MM.1S (cell line): ENCODE measurements around the gene TRAP1.
A peak's percentile ranks its signal among the peaks of the same experiment; 100 is the strongest.

Source experiments
- DNase-seq: peaks from one replicate; pipeline ENCODE4 v3.0.0-alpha.2; 2015
- H2AFZ ChIP-seq: fragments of 300-600 bp; sonication (generic); 2 replicates; pipeline ENCODE4 v1.6.0; 2016; ENCODE audit warnings: antibody characterized with exemption, low read length
- H3F3A ChIP-seq: fragments of 300-600 bp; sonication (generic); 2 replicates; pipeline ENCODE4 v1.6.1; 2016; ENCODE audit warnings: mild to moderate bottlenecking, antibody characterized with exemption, low read length, moderate library complexity, mixed read lengths; ENCODE audit not compliant: insufficient read depth
- H3K27ac ChIP-seq: fragments of 300-600 bp; sonication (generic); 2 replicates; pipeline ENCODE4 v1.5.1; 2016; ENCODE audit warnings: mild to moderate bottlenecking, low read length
- H3K27me3 ChIP-seq: fragments of 300-600 bp; sonication (generic); replicated peaks from 2 replicates; pipeline ENCODE4 v1.6.0; 2016; ENCODE audit warnings: low read length; ENCODE audit not compliant: insufficient read depth
- H3K36me3 ChIP-seq: fragments of 300-600 bp; sonication (generic); replicated peaks from 2 replicates; pipeline ENCODE4 v1.6.1; 2016; ENCODE audit warnings: mild to moderate bottlenecking, low read length, mixed read lengths; ENCODE audit not compliant: insufficient read depth
- H3K4me1 ChIP-seq: fragments of 300-600 bp; sonication (generic); 2 replicates; pipeline ENCODE4 v1.6.1; 2016; ENCODE audit warnings: low read length, mixed read lengths
- H3K4me2 ChIP-seq: fragments of 300-600 bp; sonication (generic); 2 replicates; pipeline ENCODE4 v1.6.0; 2016; ENCODE audit warnings: low read depth, low read length
- H3K4me3 ChIP-seq: fragments of 300-600 bp; sonication (generic); 2 replicates; pipeline ENCODE4 v1.5.1; 2016; ENCODE audit warnings: low read length, mixed read lengths
- H3K79me2 ChIP-seq: fragments of 300-600 bp; sonication (generic); 2 replicates; pipeline ENCODE4 v1.6.1; 2016; ENCODE audit warnings: mixed run types, low read length, mixed read lengths
- H3K9ac ChIP-seq: fragments of 300-600 bp; sonication (generic); 2 replicates; pipeline ENCODE4 v1.6.1; 2016; ENCODE audit warnings: low read length, mixed read lengths
- H3K9me2 ChIP-seq: fragments of 300-600 bp; sonication (generic); replicated peaks from 2 replicates; pipeline ENCODE4 v1.6.1; 2016; ENCODE audit warnings: mild to moderate bottlenecking, low read length, mixed read lengths; ENCODE audit not compliant: insufficient read depth
- H3K9me3 ChIP-seq: fragments of 300-600 bp; sonication (generic); replicated peaks from 2 replicates; pipeline ENCODE4 v1.6.1; 2016; ENCODE audit warnings: mild to moderate bottlenecking, low read length, mixed read lengths; ENCODE audit not compliant: insufficient read depth
- H4K20me1 ChIP-seq: fragments of 300-600 bp; sonication (generic); 2 replicates; pipeline ENCODE4 v1.6.1; 2016; ENCODE audit warnings: mild to moderate bottlenecking, low read length, moderate library complexity, mixed read lengths; ENCODE audit not compliant: insufficient read depth
- CTCF ChIP-seq: fragments of 300-600 bp; sonication (generic); IDR thresholded peaks from 2 replicates; pipeline ENCODE4 v1.5.1; 2016; ENCODE audit warnings: antibody characterized with exemption, low read length, mixed read lengths
- EZH2 ChIP-seq: fragments of 300-600 bp; sonication (generic); optimal IDR thresholded peaks from 2 replicates; pipeline ENCODE3; 2017; ENCODE audit warnings: low read depth, mild to moderate bottlenecking, antibody characterized with exemption, low read length, mixed read lengths
- EZH2phosphoT487 ChIP-seq: fragments of 300-600 bp; sonication (generic); IDR thresholded peaks from 2 replicates; pipeline ENCODE4 v1.6.1; 2018; ENCODE audit warnings: antibody characterized with exemption, low read length

Gene TRAP1

GRCh38 chr16:3717235-3718018 is at the start of gene TRAP1:
TSS of gene TRAP1 (minus strand) at chr16:3717524. CDS start at chr16:3717508, 16 bp downstream.
- H3K4me1 ChIP-seq = peaks cover 4% of the 10 kb centered on the region; the same call in 1 of the 2 replicates
- peak; percentile 82 for DNase-seq
- H3K9me2 ChIP-seq = no peaks in the 10 kb centered on the region
- TF ChIP-seq EZH2 (no peak), CTCF (no peak), EZH2phosphoT487 (no peak)
- H3K36me3 ChIP-seq = no peaks in the 10 kb centered on the region
- H3K4me2 ChIP-seq = peak within 1 kb of the TSS; percentile 95
- no peaks in the 10 kb centered on the region for H4K20me1 ChIP-seq
- H3K9me3 ChIP-seq = no peaks in the 10 kb centered on the region
- peak within 1 kb of the TSS; percentile 52; the same call in 1 of the 2 replicates for H3K27ac ChIP-seq
- H2AFZ ChIP-seq = peak within 1 kb of the TSS; percentile 100
- no peaks in the 10 kb centered on the region for H3K27me3 ChIP-seq
- H3K4me3 ChIP-seq = peak within 1 kb of the TSS; percentile 100
- H3K9ac ChIP-seq = peak within 1 kb of the TSS; percentile 98
- H3F3A ChIP-seq = no peaks in the 10 kb centered on the region
- H3K79me2 ChIP-seq = peaks cover 47% of the 10 kb centered on the region

- Histone ChIP-seq H3K4me1 (no peaks in the 10 kb centered on the region), H3K9me2 (no peaks in the 10 kb centered on the region), H4K20me1 (no peaks in the 10 kb centered on the region), H2AFZ (no peak overlapping the region), H3K27ac (no peak overlapping the region), H3K79me2 (no peaks in the 10 kb centered on the region), H3K36me3 (no peaks in the 10 kb centered on the region; the same call in 1 of the 2 replicates), H3K9ac (no peak overlapping the region), H3F3A (no peaks in the 10 kb centered on the region), H3K4me2 (no peak overlapping the region), H3K27me3 (no peaks in the 10 kb centered on the region), H3K4me3 (no peak overlapping the region), H3K9me3 (no peaks in the 10 kb centered on the region)
- no peak for DNase-seq
- TF ChIP-seq EZH2phosphoT487 (no peak), EZH2 (no peak), CTCF (no peak)
Measured at GRCh38 chr16:3766177-3766576, 48.9 kb upstream of the TRAP1 start.

GRCh38 chr16:3764409-3764808 is 47.1 kb upstream of the TRAP1 start:
- H3F3A ChIP-seq = no peaks in the 10 kb centered on the region
- no peak overlapping the region for H3K9ac ChIP-seq
- no peaks in the 10 kb centered on the region for H3K9me2 ChIP-seq
- no peaks in the 10 kb centered on the region for H4K20me1 ChIP-seq
- H3K4me2 ChIP-seq = no peak overlapping the region
- no peak overlapping the region for H3K27ac ChIP-seq
- H2AFZ ChIP-seq = no peak overlapping the region
- no peak for DNase-seq
- no peak overlapping the region for H3K4me3 ChIP-seq
- no peaks in the 10 kb centered on the region for H3K79me2 ChIP-seq
- H3K36me3 ChIP-seq = no peaks in the 10 kb centered on the region; the same call in 1 of the 2 replicates
- no peaks in the 10 kb centered on the region for H3K27me3 ChIP-seq
- no peaks in the 10 kb centered on the region for H3K9me3 ChIP-seq
- no peaks in the 10 kb centered on the region for H3K4me1 ChIP-seq
- no peak for TF ChIP-seq CTCF
- no peak for TF ChIP-seq EZH2
- TF ChIP-seq EZH2phosphoT487 = no peak
